Loucy (cell line): ENCODE data around the gene C3orf33.

Experiments used
- H2AFZ ChIP-seq: fragments of 200-600 bp; sonication (generic); 2 replicates; pipeline ENCODE4 v1.6.0; 2016; ENCODE audit warnings: antibody characterized with exemption, mild to moderate bottlenecking, low read length, moderate library complexity
- H3F3A ChIP-seq: fragments of 200-600 bp; 2 replicates; pipeline ENCODE4 v1.6.0; 2016; ENCODE audit warnings: antibody characterized with exemption, low read depth, mild to moderate bottlenecking
- H3K27me3 ChIP-seq: fragments of 200-600 bp; sonication (generic); 2 replicates; pipeline ENCODE4 v1.6.1; 2014; ENCODE audit warnings: low read length, mild to moderate bottlenecking; ENCODE audit not compliant: insufficient read depth, poor library complexity, severe bottlenecking
- H3K36me3 ChIP-seq: fragments of 200-600 bp; sonication (generic); 2 replicates; pipeline ENCODE4 v1.6.1; 2016; ENCODE audit warnings: low read length; ENCODE audit not compliant: insufficient read depth
- H3K4me1 ChIP-seq: fragments of 200-600 bp; sonication (generic); 2 replicates; pipeline ENCODE4 v1.5.1; 2014; ENCODE audit warnings: low read length, mild to moderate bottlenecking; ENCODE audit not compliant: insufficient read depth, poor library complexity, severe bottlenecking
- H3K4me2 ChIP-seq: fragments of 200-600 bp; sonication (generic); 2 replicates; pipeline ENCODE4 v1.6.0; 2014; ENCODE audit warnings: antibody characterized with exemption, low read length, low read depth, mild to moderate bottlenecking; ENCODE audit not compliant: poor library complexity, severe bottlenecking
- H3K4me3 ChIP-seq: fragments of 200-600 bp; sonication (generic); 2 replicates; pipeline ENCODE4 v1.5.1; 2014; ENCODE audit warnings: low read length, mild to moderate bottlenecking, mixed read lengths; ENCODE audit not compliant: poor library complexity, severe bottlenecking
- H3K79me2 ChIP-seq: fragments of 200-600 bp; sonication (generic); 2 replicates; pipeline ENCODE4 v1.6.1; 2014; ENCODE audit warnings: low read length; ENCODE audit not compliant: insufficient read depth
- H3K9ac ChIP-seq: fragments of 200-600 bp; sonication (generic); 2 replicates; pipeline ENCODE4 v1.6.0; 2014; ENCODE audit warnings: mild to moderate bottlenecking, low read depth, low read length, moderate library complexity; ENCODE audit not compliant: poor library complexity, severe bottlenecking
- H3K9me2 ChIP-seq: fragments of 200-600 bp; sonication (generic); replicated peaks from 2 replicates; pipeline ENCODE4 v1.6.1; 2016; ENCODE audit warnings: low read depth, low read length, mixed read lengths
- H3K9me3 ChIP-seq: fragments of 200-600 bp; sonication (generic); 2 replicates; pipeline ENCODE4 v1.6.1; 2014; ENCODE audit warnings: mild to moderate bottlenecking, antibody characterized with exemption, low read length, low read depth; ENCODE audit not compliant: insufficient read depth
- H4K20me1 ChIP-seq: fragments of 200-600 bp; sonication (generic); 2 replicates; pipeline ENCODE4 v1.6.0; 2014; ENCODE audit warnings: antibody characterized with exemption, low read length, mild to moderate bottlenecking; ENCODE audit not compliant: insufficient read depth, poor library complexity, severe bottlenecking
- CTCF ChIP-seq: fragments of 200-600 bp; sonication (generic); conservative IDR thresholded peaks from 2 replicates; pipeline ENCODE4 v1.5.1; 2014; ENCODE audit warnings: mild to moderate bottlenecking, antibody characterized with exemption, low read length
- EZH2phosphoT487 ChIP-seq: fragments of 200-600 bp; IDR thresholded peaks from 2 replicates; pipeline ENCODE4 v1.6.1; 2018; ENCODE audit warnings: antibody characterized with exemption, mild to moderate bottlenecking, moderate library complexity, borderline replicate concordance

Gene C3orf33

GRCh38 chr3:155730843-155731242, 75.2 kb downstream of the C3orf33 start:
- no peaks in the 10 kb centered on the region for H3K36me3 ChIP-seq
- no peaks in the 10 kb centered on the region for H3K9me3 ChIP-seq
- no peak overlapping the region for H3K9ac ChIP-seq

GRCh38 chr3:155727836-155728235, 78.2 kb downstream of the C3orf33 start:
- Histone ChIP-seq H3K4me1 (no peaks in the 10 kb centered on the region), H3K9me3 (no peaks in the 10 kb centered on the region), H3K9ac (no peak overlapping the region), H3K4me2 (no peak overlapping the region), H3K4me3 (no peak overlapping the region), H3F3A (no peaks in the 10 kb centered on the region), H2AFZ (no peak overlapping the region), H4K20me1 (no peaks in the 10 kb centered on the region), H3K79me2 (no peaks in the 10 kb centered on the region), H3K9me2 (no peaks in the 10 kb centered on the region), H3K27me3 (no peaks in the 10 kb centered on the region), H3K36me3 (no peaks in the 10 kb centered on the region)
- no peak for TF ChIP-seq EZH2phosphoT487
- no peak for TF ChIP-seq CTCF

More at GRCh38 chr3:155730843-155731242, 75.2 kb downstream of the C3orf33 start:
- Histone ChIP-seq H3K4me1 (no peaks in the 10 kb centered on the region), H3K79me2 (no peaks in the 10 kb centered on the region), H3F3A (no peaks in the 10 kb centered on the region), H3K4me3 (no peak overlapping the region), H3K4me2 (no peak overlapping the region), H3K27me3 (no peaks in the 10 kb centered on the region), H4K20me1 (no peaks in the 10 kb centered on the region), H2AFZ (no peak overlapping the region), H3K9me2 (no peaks in the 10 kb centered on the region)
- TF ChIP-seq CTCF (no peak), EZH2phosphoT487 (no peak)

- H3K36me3 ChIP-seq = no peaks in the 10 kb centered on the region
- H3K79me2 ChIP-seq = no peaks in the 10 kb centered on the region
- no peak overlapping the region for H3K4me2 ChIP-seq
- no peaks in the 10 kb centered on the region for H4K20me1 ChIP-seq
- TF ChIP-seq EZH2phosphoT487 (no peak), CTCF (no peak)
- H3K9me3 ChIP-seq = peaks cover 5% of the 10 kb centered on the region; the same call in 1 of the 2 replicates
- no peaks in the 10 kb centered on the region for H3K27me3 ChIP-seq
- no peak overlapping the region for H3K4me3 ChIP-seq
- no peak overlapping the region for H3K9ac ChIP-seq
- H3K9me2 ChIP-seq = no peaks in the 10 kb centered on the region
- peaks cover 7% of the 10 kb centered on the region for H3K4me1 ChIP-seq
- 0 out of 2 replicates have a peak overlapping the region, but pooled peaks have one; percentile 3 for H2AFZ ChIP-seq
- H3F3A ChIP-seq = no peaks in the 10 kb centered on the region
Measured at GRCh38 chr3:155714295-155714718, 91.8 kb downstream of the C3orf33 start.
